GM21723 (cell line): ENCODE data around the gene SIRPG.
"Not testable (repeated sequence)": the region's sequence is repeated elsewhere in the genome, so short reads cannot be mapped to it uniquely, and the experiment has no call there.

Experiments used
- ATAC-seq: cut with Tn5 transposase; IDR thresholded peaks from one replicate; pipeline ENCODE4 v1.9.1; 2021; ENCODE audit warnings: mild to moderate bottlenecking, moderate library complexity; ENCODE audit not compliant: unreplicated experiment

Gene SIRPG

DNA sequence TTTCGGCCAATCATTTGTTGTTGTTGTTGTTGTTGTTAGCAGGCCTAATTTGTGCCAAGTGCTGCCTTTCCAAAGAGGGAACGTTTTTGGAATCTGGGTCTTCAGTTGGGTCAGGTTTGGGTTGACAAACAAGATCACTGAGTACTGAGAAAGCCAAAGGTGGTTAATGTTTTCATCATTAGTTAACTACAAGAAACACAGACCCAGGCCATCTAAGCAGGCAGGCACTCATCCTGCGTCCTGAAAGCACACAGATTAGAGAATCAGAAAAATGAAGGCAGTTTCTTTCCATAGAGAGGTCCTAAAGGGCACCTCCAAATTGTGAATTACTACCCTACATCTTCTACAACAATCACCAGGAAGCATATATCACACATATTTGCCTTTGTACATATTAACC is 15.1 kb upstream of the SIRPG start:
- ATAC-seq: no peak

- no peak for ATAC-seq
Observed at GRCh38 chr20:1671891-1672669, 14.5 kb upstream of the SIRPG start.

- ATAC-seq: no peak
Observed at GRCh38 chr20:1669304-1669703, 11.7 kb upstream of the SIRPG start.

DNA sequence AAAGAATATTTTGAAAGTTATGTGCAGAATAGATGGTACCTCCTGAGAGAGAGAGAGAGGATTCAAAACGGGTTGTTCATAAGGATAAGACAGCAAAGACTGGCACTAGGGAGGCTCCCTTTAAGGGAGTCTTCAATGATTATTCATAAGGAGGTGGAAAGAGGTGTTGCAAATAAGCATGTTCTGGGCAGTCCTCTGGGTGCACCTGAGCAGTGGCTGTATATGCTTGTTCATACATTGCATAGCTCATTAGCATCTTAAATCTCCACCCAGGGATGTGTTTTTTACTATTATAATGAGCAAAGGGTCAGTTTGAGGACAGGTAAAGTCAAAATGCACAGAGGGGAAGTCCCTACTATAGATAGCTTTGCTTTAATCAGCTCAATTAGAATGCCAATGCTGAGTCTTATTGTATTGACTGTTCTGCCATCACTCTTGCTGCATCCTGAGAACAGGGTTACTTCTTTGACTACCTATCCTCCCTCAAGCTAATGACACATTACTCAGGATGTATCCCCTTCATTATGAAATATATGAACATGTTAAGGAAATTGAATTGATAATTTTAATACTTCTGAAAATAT is 10.0 kb upstream of the SIRPG start:
- no peak for ATAC-seq

- ATAC-seq: no peak
Observed at GRCh38 chr20:1666802-1667201, 9.2 kb upstream of the SIRPG start.

DNA sequence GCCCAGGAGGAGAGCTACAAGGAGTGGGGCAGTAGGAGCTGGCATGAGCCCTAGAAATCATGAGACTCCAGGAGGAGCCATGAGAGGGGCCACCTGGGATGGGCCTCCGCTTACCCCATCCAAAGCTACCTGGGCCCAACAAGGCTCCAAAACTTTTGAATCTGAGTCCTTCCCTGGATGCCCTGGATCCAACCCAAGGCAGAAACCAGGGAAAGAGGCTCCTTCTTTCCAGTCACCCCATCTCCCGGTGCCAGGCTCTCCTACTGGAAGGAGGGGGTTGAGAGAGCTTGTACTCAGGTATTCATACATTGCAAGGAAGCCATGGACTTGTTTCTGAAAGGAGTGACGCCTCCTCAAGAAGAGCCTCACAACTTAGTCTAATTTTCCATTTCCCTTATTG is 7.8 kb upstream of the SIRPG start:
- ATAC-seq: no peak

DNA sequence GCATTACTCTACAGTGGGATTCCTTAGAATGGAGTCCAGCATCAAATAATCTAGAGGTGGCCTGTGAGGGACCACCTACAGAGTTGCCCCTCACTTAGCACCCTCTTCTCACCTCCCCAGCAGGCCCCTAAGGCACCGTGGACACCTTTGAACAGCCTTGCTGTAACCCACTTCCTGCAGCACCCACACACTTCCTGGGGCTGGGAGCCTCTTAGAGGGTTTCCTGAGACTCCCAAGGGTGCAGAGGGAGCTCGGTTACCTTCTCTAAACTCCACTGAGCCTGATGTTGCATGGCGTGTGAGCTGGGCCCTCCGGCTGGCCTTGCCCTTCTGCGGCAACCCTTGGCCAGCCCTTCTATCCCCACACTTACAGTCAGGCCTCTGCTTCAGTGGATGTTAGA is 7.3 kb upstream of the SIRPG start:
- ATAC-seq: no peak

DNA sequence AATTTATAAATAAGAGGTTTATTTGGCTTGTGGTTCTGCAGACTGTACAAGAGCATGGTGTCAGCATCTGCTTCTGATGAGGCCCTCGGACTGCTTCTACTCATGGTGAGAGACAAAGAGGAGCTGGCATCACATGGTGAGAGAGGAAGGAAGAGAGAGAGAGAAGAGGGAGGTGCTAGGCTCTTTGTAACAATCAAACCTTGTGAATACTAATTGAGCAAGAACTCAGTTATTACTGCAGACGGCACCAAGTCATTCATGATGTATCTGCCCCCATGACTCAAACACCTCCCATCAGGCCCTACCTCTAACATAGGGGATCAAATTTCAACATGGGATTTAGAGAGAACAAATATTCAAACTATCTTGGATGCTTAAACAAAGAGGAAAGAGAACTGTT is 6.3 kb upstream of the SIRPG start:
- ATAC-seq: no peak

DNA sequence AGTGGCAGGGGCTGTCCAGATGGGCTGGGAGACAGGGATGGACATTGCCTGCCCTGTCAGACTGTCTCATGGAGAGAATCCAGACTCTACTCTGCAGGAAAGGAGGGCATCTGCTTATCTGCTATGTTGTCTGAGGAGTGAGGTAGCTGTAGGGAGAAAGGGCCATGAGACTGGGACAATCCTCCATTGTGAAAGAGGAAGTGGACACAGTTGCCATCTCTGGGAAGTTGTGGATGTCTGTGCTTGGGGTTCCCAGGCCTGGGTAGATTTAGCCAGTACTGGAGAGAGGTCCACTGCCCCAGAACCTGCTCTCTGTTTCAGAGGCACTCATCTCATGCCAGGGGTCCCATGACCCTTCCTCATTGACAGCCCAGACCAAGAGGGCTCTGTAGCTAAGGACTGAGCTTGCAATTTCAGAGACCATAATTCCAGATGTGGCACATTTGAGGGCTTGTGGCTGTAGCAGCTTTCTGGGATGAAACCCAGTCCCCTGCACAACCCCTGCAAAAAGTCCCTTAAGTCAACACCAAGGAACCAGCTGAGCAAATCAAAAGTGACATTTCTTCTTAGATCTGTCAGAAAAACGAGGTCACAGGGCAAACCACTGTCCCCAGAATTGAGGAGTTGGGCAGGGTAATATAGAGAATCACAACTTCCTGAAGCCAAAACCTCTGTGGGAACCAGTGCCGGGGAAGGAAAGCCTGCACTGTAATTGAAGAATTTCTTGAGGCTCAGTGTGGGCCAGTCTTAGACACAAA is 4.1 kb upstream of the SIRPG start:
- ATAC-seq: no peak

- ATAC-seq: no peak
Observed at GRCh38 chr20:1660246-1660645, 2.7 kb upstream of the SIRPG start.

GRCh38 chr20:1656844-1657243 is 735 bp downstream of the SIRPG start:
- no peak for ATAC-seq

GRCh38 chr20:1654996-1655395 is 2.6 kb downstream of the SIRPG start:
- no peak for ATAC-seq

DNA sequence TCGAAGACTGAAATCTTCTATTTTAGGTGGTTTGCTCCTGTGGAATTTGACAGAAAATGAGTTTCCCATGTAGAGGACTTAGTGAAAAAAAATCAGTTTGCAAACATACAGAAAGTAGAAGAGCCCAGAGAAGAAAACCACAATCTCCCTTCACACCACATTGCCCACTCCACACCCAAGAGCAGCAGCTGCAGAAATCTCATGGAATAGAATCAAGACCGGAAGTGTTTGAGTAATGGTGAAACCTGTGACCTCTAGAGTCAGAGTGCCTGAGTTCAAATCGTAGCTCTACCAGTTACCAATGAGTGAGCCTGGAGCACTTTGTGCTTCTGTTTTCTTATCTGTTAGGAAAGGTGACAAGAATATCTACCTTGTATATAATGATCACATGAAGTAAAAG is 4.6 kb downstream of the SIRPG start:
- ATAC-seq: no peak

DNA sequence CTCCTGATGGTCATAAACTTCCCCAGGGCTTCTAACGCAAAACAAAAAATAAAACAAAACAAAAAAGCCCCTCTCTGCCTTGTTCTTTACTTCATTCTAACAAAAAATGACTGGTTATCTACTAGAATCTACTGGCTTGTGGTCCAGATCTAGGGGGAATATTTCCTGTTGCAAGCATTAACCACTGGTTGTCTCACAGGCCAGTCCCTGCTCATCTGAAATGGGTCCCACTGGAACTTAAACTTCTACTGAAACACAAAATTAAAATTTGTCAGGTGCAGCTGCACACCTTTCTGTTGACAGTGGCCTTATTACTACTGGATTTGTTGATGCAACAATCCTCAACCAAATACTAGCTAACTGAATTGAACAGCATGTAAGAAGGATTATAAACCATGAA is 5.5 kb downstream of the SIRPG start:
- no peak for ATAC-seq

DNA sequence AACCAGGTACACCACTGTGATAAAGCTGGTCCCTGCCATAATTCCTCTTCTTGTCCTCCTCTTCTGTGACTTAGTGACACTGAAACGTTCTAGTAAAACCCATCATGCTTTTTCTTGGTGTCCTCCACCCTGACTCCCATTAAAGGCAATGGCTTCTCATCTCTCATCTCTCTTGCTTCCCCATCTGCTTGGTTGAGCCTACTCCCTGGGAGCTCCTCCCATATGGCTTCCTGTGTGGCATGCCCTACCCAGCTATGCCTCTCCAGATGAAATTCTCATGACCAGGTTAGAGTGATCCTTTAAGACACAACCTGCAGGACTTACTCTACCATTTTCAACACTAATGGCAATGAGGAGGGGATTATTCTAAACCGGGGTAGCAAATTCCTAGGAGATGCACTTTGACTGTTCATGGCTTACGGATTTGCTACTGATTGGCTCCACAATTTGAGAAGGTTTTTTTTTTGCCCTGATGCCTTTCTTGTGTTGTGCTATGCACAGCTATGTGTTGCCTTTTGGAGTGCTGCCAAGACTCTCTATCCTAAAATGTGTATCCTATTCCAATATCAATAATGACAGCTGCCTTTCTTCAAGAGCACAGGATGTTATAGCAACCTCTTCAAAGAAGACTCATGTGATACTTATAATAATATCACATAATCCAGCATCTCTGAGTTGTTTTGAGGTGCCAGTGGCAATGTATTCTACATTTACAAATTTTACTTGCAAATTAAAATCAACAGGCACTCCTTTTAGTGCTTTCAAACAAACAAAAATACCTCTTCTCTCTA is 6.1 kb downstream of the SIRPG start:
- ATAC-seq: no peak

DNA sequence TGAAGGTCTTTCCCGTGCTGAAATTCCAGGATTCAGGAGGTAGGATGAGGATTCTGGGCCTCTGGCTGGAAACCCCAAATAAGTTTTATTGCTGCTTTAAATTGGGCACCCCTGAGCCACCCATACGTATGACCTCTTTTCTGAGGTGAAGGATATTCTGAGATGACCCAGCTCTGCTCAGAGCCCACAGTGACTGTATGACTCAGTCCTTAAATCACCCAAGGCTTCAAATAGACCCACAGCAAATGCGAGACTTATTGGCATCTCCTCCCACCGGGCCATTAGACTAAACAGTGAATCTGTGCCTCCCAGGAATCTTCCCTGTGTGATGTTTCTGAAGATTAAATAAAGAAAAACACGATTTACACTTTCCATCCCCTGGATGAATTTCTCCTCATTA is 9.5 kb downstream of the SIRPG start:
- ATAC-seq: no peak

- no peak for ATAC-seq
Observed at GRCh38 chr20:1646975-1647431, 10.6 kb downstream of the SIRPG start.

- no peak for ATAC-seq
Observed at GRCh38 chr20:1644101-1644962, 13.2 kb downstream of the SIRPG start.

GRCh38 chr20:1638643-1639042 is 18.9 kb downstream of the SIRPG start:
- ATAC-seq: not testable (repeated sequence)

- ATAC-seq: no peak
Observed at GRCh38 chr20:1637755-1638154, 19.8 kb downstream of the SIRPG start.
